Brain microvascular endothelial cell (primary cell): Measurements from ENCODE around the gene KIRREL2.

Experiments used
- DNase-seq: peaks from one replicate; pipeline ENCODE4 v3.0.0-alpha.2; 2020
- H3K27ac ChIP-seq: fragments of 250-450 bp; sonication (Bioruptor Pico); 2 replicates; pipeline ENCODE4 v1.5.1; 2020; ENCODE audit warnings: mild to moderate bottlenecking, moderate library complexity
- H3K27me3 ChIP-seq: fragments of 250-450 bp; sonication (Bioruptor Pico); replicated peaks from 2 replicates; pipeline ENCODE4 v1.5.1; 2020; ENCODE audit warnings: mild to moderate bottlenecking
- H3K36me3 ChIP-seq: fragments of 250-450 bp; sonication (Bioruptor Pico); replicated peaks from 2 replicates; pipeline ENCODE4 v1.5.1; 2020; ENCODE audit warnings: mild to moderate bottlenecking
- H3K4me3 ChIP-seq: 2 replicates; pipeline ENCODE4 v1.5.1; 2011; ENCODE audit warnings: low read depth, mild to moderate bottlenecking, control low read depth, low read length, moderate library complexity
- CTCF ChIP-seq: IDR thresholded peaks from 2 replicates; pipeline ENCODE4 v1.5.1; 2011; ENCODE audit warnings: low read depth, mild to moderate bottlenecking, moderate library complexity, low read length, control low read depth, inconsistent platforms; ENCODE audit errors: missing control alignments
- in situ Hi-C: cut with HindIII; loops from 2 replicates; pipeline ENCODE4 v1.10.0; 2017; ENCODE audit warnings: low sequenced_read_pairs, low pct_ligation_motif_present

The KIRREL2 gene

GRCh38 chr19:35897706-35898451, 41.2 kb downstream of the KIRREL2 start:
- in situ Hi-C loops, result no loop called here
- H3K27me3 ChIP-seq, result no peaks in the 10 kb centered on the region
- DNase-seq, result no peak
- peaks cover 17% of the 10 kb centered on the region for H3K36me3 ChIP-seq
- H3K27ac ChIP-seq, result no peak overlapping the region
- no peak for TF ChIP-seq CTCF
- H3K4me3 ChIP-seq, result peak overlapping the region; percentile 74

GRCh38 chr19:35898499-35898809, 41.7 kb downstream of the KIRREL2 start:
- H3K27ac ChIP-seq, result no peak overlapping the region
- in situ Hi-C loops, result no loop called here
- TF ChIP-seq CTCF, result no peak
- H3K36me3 ChIP-seq, result peaks cover 11% of the 10 kb centered on the region
- DNase-seq, result no peak
- H3K4me3 ChIP-seq, result peak overlapping the region; percentile 74
- no peaks in the 10 kb centered on the region for H3K27me3 ChIP-seq

- Histone ChIP-seq H3K4me3 (peak overlapping the region; percentile 74), H3K36me3 (peaks cover 8% of the 10 kb centered on the region), H3K27ac (peak overlapping the region; percentile 59), H3K27me3 (no peaks in the 10 kb centered on the region)
- TF ChIP-seq CTCF, result no peak
- DNase-seq, result peak; percentile 50
- in situ Hi-C loops, result no loop called here
Observed at GRCh38 chr19:35899547-35900214, 43.0 kb downstream of the KIRREL2 start.

- Histone ChIP-seq H3K36me3 (peaks cover 4% of the 10 kb centered on the region), H3K27me3 (no peaks in the 10 kb centered on the region), H3K4me3 (no peak overlapping the region), H3K27ac (peak overlapping the region; percentile 59)
- TF ChIP-seq CTCF, result no peak
- DNase-seq, result peak; percentile 34
- in situ Hi-C loops, result no loop called here
Observed at GRCh38 chr19:35901055-35901644, 44.4 kb downstream of the KIRREL2 start.

- no peak for DNase-seq
- in situ Hi-C loops, result no loop called here
Observed at GRCh38 chr19:35901854-35902661, 45.3 kb downstream of the KIRREL2 start, which contains the start of gene HCST. HCST (plus strand) TSS chr19:35902529; CDS start chr19:35902594, 65 bp downstream.

More at GRCh38 chr19:35901854-35902661, 45.3 kb downstream of the KIRREL2 start, which contains the start of gene HCST:
- H3K27ac ChIP-seq, result peak within 1 kb of the TSS; percentile 59
- no peaks in the 10 kb centered on the region for H3K36me3 ChIP-seq
- TF ChIP-seq CTCF, result no peak
- H3K27me3 ChIP-seq, result no peaks in the 10 kb centered on the region
- peak within 1 kb of the TSS; percentile 41 for H3K4me3 ChIP-seq
